IMR-90 (cell line): ENCODE results near the gene ARMC9.

Experiments used
- BHLHE40 ChIP-seq: fragments of 150-350 bp; IDR thresholded peaks from 2 replicates; pipeline ENCODE4 v1.6.1; 2016; ENCODE audit warnings: mild to moderate bottlenecking, low read depth, low read length
- CEBPB ChIP-seq: IDR thresholded peaks from 2 replicates; pipeline ENCODE4 v1.6.1; 2012; ENCODE audit warnings: low read depth, low read length, improper control_type of control experiment
- CTCF ChIP-seq: conservative IDR thresholded peaks from 2 replicates; pipeline ENCODE4 v1.5.1; 2012; ENCODE audit warnings: mild to moderate bottlenecking, low read depth, low read length, improper control_type of control experiment
- MAZ ChIP-seq: IDR thresholded peaks from 2 replicates; pipeline ENCODE4 v1.6.1; 2012; ENCODE audit warnings: low read depth, mild to moderate bottlenecking, low read length, improper control_type of control experiment, moderate library complexity, borderline replicate concordance
- POLR2A ChIP-seq: IDR thresholded peaks from 2 replicates; pipeline ENCODE4 v1.6.1; 2012; ENCODE audit warnings: mild to moderate bottlenecking, low read depth, low read length
- RAD21 ChIP-seq: IDR thresholded peaks from 2 replicates; pipeline ENCODE4 v1.6.1; 2012; ENCODE audit warnings: low read length, improper control_type of control experiment
- RCOR1 ChIP-seq: IDR thresholded peaks from 2 replicates; pipeline ENCODE4 v1.6.1; 2012; ENCODE audit warnings: mild to moderate bottlenecking, low read length, improper control_type of control experiment; ENCODE audit not compliant: insufficient replicate concordance
- USF2 ChIP-seq: fragments of 150-350 bp; IDR thresholded peaks from 2 replicates; pipeline ENCODE4 v1.6.1; 2017; ENCODE audit warnings: mild to moderate bottlenecking, antibody characterized with exemption, low read length, low read depth

- TF ChIP-seq CTCF (no peak), RCOR1 (no peak), POLR2A (no peak), USF2 (no peak), BHLHE40 (no peak), RAD21 (no peak), MAZ (no peak), CEBPB (no peak)
Measured at GRCh38 chr2:231409776-231410175, 211.3 kb downstream of the ARMC9 start.
